Left renal pelvis (tissue), 4 donors: ENCODE data around the gene MRPL1. TPM values are rescaled to one million over a fixed set of nuclear protein-coding genes. Genes with fewer than 3 reads are reported as not detected.
"Not testable (repeated sequence)": the region's sequence is repeated elsewhere in the genome, so short reads cannot be mapped to it uniquely, and the experiment has no call there.

ENCODE experiments used
- DNase-seq, 4 donors: peaks; one replicate each; pipeline ENCODE4 v3.0.0-alpha.2; 2013; ENCODE audit warnings: low read depth in 4 of 4, low spot score in 3 of 4
- polyA plus RNA-seq, 4 donors: library from polyadenylated mRNA; unstranded; fragments of 120-200 nt; gene quantifications; one replicate each; pipeline ENCODE4 v1.2.1, GENCODE V29; 2013; ENCODE audit not compliant: insufficient read length in 4 of 4

The MRPL1 gene
- polyA plus RNA-seq, 4 donors: 41.9 to 64.0 (median 58.9) TPM

- no peak for DNase-seq
These were observed 48.5 kb downstream of the MRPL1 start for GRCh38 chr4:77911091-77911490.

GRCh38 chr4:77911842-77912450 lies 49.3 kb downstream of the MRPL1 start:
- DNase-seq: no peak

GRCh38 chr4:77913348-77913747 lies 50.7 kb downstream of the MRPL1 start:
- DNase-seq: no peak

GRCh38 chr4:77917075-77917474 lies 54.4 kb downstream of the MRPL1 start:
- no peak for DNase-seq

GRCh38 chr4:77917601-77918000 lies 55.0 kb downstream of the MRPL1 start:
- DNase-seq: no peak

GRCh38 chr4:77920371-77920770 lies 57.7 kb downstream of the MRPL1 start:
- no peak for DNase-seq

- no peak for DNase-seq
These were observed 59.1 kb downstream of the MRPL1 start for GRCh38 chr4:77921701-77922100.

GRCh38 chr4:77922158-77923094 lies 59.8 kb downstream of the MRPL1 start:
- no peak for DNase-seq

- DNase-seq: no peak
These were observed 65.6 kb downstream of the MRPL1 start for GRCh38 chr4:77927991-77928925.

GRCh38 chr4:77930154-77930639 lies 67.6 kb downstream of the MRPL1 start:
- no peak for DNase-seq

GRCh38 chr4:77930876-77931275 lies 68.2 kb downstream of the MRPL1 start:
- DNase-seq: no peak

- no peak for DNase-seq
These were observed 69.0 kb downstream of the MRPL1 start for GRCh38 chr4:77931452-77932135.

- no peak for DNase-seq
These were observed 75.9 kb downstream of the MRPL1 start for GRCh38 chr4:77938560-77938959.

GRCh38 chr4:77945929-77946328 lies 83.3 kb downstream of the MRPL1 start:
- not testable (repeated sequence) for DNase-seq

- DNase-seq: no peak
These were observed 87.6 kb downstream of the MRPL1 start for GRCh38 chr4:77950203-77950602.

- no peak for DNase-seq
These were observed 89.8 kb downstream of the MRPL1 start for GRCh38 chr4:77952457-77952856.

GRCh38 chr4:77954690-77955089 lies 92.1 kb downstream of the MRPL1 start:
- no peak for DNase-seq

- DNase-seq: no peak
These were observed 94.3 kb downstream of the MRPL1 start for GRCh38 chr4:77956917-77957316.

- no peak for DNase-seq
These were observed 96.3 kb downstream of the MRPL1 start for GRCh38 chr4:77958897-77959296.
